Erythroblast (primary cell): Measurements from ENCODE around the gene APOA5.
"Not testable (repeated sequence)": the region's sequence is repeated elsewhere in the genome, so short reads cannot be mapped to it uniquely, and the experiment has no call there.

Experiments used
- DNase-seq, 2 experiments: peaks; one replicate each; lab custom pipeline; 2025; lab: John Stamatoyannopoulos, UW
- GATA1 ChIP-seq: IDR thresholded peaks from 2 replicates; pipeline ENCODE4 v1.6.1; 2011; ENCODE audit warnings: low read depth, mild to moderate bottlenecking, control low read depth, low read length, moderate library complexity
- POLR2A ChIP-seq: IDR thresholded peaks from 2 replicates; pipeline ENCODE4 v1.6.1; 2011; ENCODE audit warnings: mild to moderate bottlenecking, low read length

Gene APOA5

GRCh38 chr11:116822575-116822974, 30.9 kb upstream of the APOA5 start:
- no peak for TF ChIP-seq POLR2A
- no peak for TF ChIP-seq GATA1
- no peak for DNase-seq

GRCh38 chr11:116821050-116821918, 29.6 kb upstream of the APOA5 start:
- TF ChIP-seq GATA1 (no peak), POLR2A (no peak)
- no peak for DNase-seq

- no peak for DNase-seq
- TF ChIP-seq GATA1 (no peak), POLR2A (no peak)
Measured at GRCh38 chr11:116819049-116819448, 27.4 kb upstream of the APOA5 start.

GRCh38 chr11:116814502-116814901, 22.8 kb upstream of the APOA5 start:
- TF ChIP-seq GATA1, result no peak
- TF ChIP-seq POLR2A, result no peak
- no peak for DNase-seq

- TF ChIP-seq POLR2A (no peak), GATA1 (no peak)
- no peak for DNase-seq
Measured at GRCh38 chr11:116813781-116814471, 22.2 kb upstream of the APOA5 start.

- DNase-seq, result no peak
- TF ChIP-seq GATA1 (no peak), POLR2A (no peak)
Measured at GRCh38 chr11:116813170-116813569, 21.5 kb upstream of the APOA5 start.

- no peak for TF ChIP-seq POLR2A
- TF ChIP-seq GATA1, result no peak
- no peak for DNase-seq
Measured at GRCh38 chr11:116812109-116812508, 20.4 kb upstream of the APOA5 start.

GRCh38 chr11:116811194-116811593, 19.5 kb upstream of the APOA5 start:
- DNase-seq, result no peak
- TF ChIP-seq POLR2A, result no peak
- no peak for TF ChIP-seq GATA1

- no peak for DNase-seq
- TF ChIP-seq POLR2A (no peak), GATA1 (no peak)
Measured at GRCh38 chr11:116808262-116809175, 16.8 kb upstream of the APOA5 start.

GRCh38 chr11:116807601-116808261, 16.1 kb upstream of the APOA5 start:
- no peak for TF ChIP-seq GATA1
- TF ChIP-seq POLR2A, result no peak
- DNase-seq, result no peak

GRCh38 chr11:116804001-116804400, 12.3 kb upstream of the APOA5 start:
- TF ChIP-seq POLR2A (no peak), GATA1 (no peak)
- DNase-seq, result no peak

- not testable (repeated sequence) for DNase-seq
Measured at GRCh38 chr11:116801662-116802061, 10.0 kb upstream of the APOA5 start.

GRCh38 chr11:116800610-116801009, 8.9 kb upstream of the APOA5 start:
- TF ChIP-seq POLR2A (no peak), GATA1 (no peak)

More at GRCh38 chr11:116800610-116801009, 8.9 kb upstream of the APOA5 start:
- no peak for DNase-seq
